ENCODE results near the gene OGDH.

Gene OGDH

GRCh38 chr7:44606341-44607140 is at the start of gene OGDH:
OGDH (plus strand) TSS chr7:44606627; CDS start chr7:44624344, 17,717 bp downstream.
- no peak for TF ChIP-seq CTCF (IDR thresholded peaks at IDR 0.05)

- no peak for TF ChIP-seq CTCF (IDR thresholded peaks at IDR 0.05)
Observed at GRCh38 chr7:44557485-44557884, 48.9 kb upstream of the OGDH start.

- no peak for TF ChIP-seq CTCF (IDR thresholded peaks at IDR 0.05)
Observed at GRCh38 chr7:44559485-44559884, 46.9 kb upstream of the OGDH start.

GRCh38 chr7:44561481-44561880 is 44.9 kb upstream of the OGDH start:
- no peak for TF ChIP-seq CTCF (IDR thresholded peaks at IDR 0.05)

GRCh38 chr7:44561962-44562621 is 44.3 kb upstream of the OGDH start:
- TF ChIP-seq CTCF (IDR thresholded peaks at IDR 0.05), result no peak

GRCh38 chr7:44563171-44563679 is 43.2 kb upstream of the OGDH start:
- no peak for TF ChIP-seq CTCF (IDR thresholded peaks at IDR 0.05)

GRCh38 chr7:44564606-44565005 is 41.8 kb upstream of the OGDH start:
- TF ChIP-seq CTCF (IDR thresholded peaks at IDR 0.05), result no peak
